Cardiac muscle cell (in vitro differentiated cells and primary cell): ENCODE measurements around the gene MAU2. TPM values are rescaled to one million over a fixed set of nuclear protein-coding genes. Genes with fewer than 3 reads are reported as not detected.
"Not testable (repeated sequence)": the region's sequence is repeated elsewhere in the genome, so short reads cannot be mapped to it uniquely, and the experiment has no call there.

Experiments
- DNase-seq, 2 donors: peaks; one replicate each; pipeline versions ENCODE4 v3.0.0 to v3.0.0-alpha.2; 2010 to 2017; ENCODE audit warnings: low read depth in 1 of 2, low spot score in 1 of 2
- H3K27ac ChIP-seq: fragments of 200-600 bp; sonication (generic); 2 replicates; pipeline ENCODE4 v1.5.1; 2016
- H3K27me3 ChIP-seq: fragments of 200-600 bp; sonication (generic); 2 replicates; pipeline ENCODE4 v1.6.0; 2016; ENCODE audit warnings: control low read depth
- H3K36me3 ChIP-seq: fragments of 200-600 bp; sonication (generic); 2 replicates; pipeline ENCODE4 v1.5.1; 2016; ENCODE audit warnings: control low read depth
- H3K4me1 ChIP-seq: fragments of 200-600 bp; sonication (generic); 2 replicates; pipeline ENCODE4 v1.8.1; 2017; ENCODE audit warnings: low read depth, mild to moderate bottlenecking, mixed run types
- H3K4me3 ChIP-seq: fragments of 200-600 bp; sonication (generic); 2 replicates; pipeline ENCODE4 v1.5.1; 2016; ENCODE audit warnings: mild to moderate bottlenecking
- H3K9me3 ChIP-seq: fragments of 200-600 bp; sonication (generic); 2 replicates; pipeline ENCODE4 v1.5.1; 2017; ENCODE audit warnings: low read depth, mild to moderate bottlenecking, control low read depth
- polyA plus RNA-seq: library from polyadenylated mRNA; unstranded; fragments of >200 nt; fragmentation: Nextera tagmentation; extraction: Ambion mirVana; gene quantifications from 2 replicates; pipeline ENCODE4 v1.2.1, GENCODE V29; 2016
- total RNA-seq: library from RNA; depleted of rRNA; stranded (reverse); fragments of >200 nt; gene quantifications from 2 replicates; pipeline ENCODE4 v1.2.3, GENCODE V29; 2016
- TF ChIP-seq, protein P1 (sequence below): IDR thresholded peaks from 2 replicates; pipeline ENCODE4 v1.5.1; 2012; ENCODE audit warnings: low read depth, mild to moderate bottlenecking, low read length

The MAU2 gene
- total and polyA plus RNA-seq, 2 experiments from 2014 or later, result 43.6 to 78.5 TPM

DNA sequence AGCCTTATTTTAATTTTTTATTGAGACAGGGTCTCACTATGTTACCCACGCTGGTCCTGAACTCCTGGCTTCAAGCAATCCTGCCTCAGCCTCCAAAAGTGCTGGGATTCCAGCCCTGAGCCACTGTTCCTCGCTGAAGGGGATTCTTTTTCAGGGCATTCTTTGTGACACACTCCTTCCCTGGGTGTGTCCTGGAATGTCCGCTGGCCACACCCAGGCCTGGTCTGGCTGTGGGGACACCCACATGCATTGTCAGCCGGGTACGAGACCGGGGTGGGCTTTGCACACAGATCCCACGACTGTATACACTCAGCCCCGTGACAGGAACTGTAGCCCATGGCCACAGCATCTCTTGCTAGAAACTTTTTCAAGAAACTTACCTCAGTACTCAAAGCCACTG lies 50.4 kb downstream of the MAU2 start:
- no peaks in the 10 kb centered on the region for H3K27me3 ChIP-seq
- no peaks in the 10 kb centered on the region for H3K36me3 ChIP-seq
- H3K4me1 ChIP-seq, result no peaks in the 10 kb centered on the region
- no peaks in the 10 kb centered on the region for H3K9me3 ChIP-seq
- TF ChIP-seq, protein P1, sequence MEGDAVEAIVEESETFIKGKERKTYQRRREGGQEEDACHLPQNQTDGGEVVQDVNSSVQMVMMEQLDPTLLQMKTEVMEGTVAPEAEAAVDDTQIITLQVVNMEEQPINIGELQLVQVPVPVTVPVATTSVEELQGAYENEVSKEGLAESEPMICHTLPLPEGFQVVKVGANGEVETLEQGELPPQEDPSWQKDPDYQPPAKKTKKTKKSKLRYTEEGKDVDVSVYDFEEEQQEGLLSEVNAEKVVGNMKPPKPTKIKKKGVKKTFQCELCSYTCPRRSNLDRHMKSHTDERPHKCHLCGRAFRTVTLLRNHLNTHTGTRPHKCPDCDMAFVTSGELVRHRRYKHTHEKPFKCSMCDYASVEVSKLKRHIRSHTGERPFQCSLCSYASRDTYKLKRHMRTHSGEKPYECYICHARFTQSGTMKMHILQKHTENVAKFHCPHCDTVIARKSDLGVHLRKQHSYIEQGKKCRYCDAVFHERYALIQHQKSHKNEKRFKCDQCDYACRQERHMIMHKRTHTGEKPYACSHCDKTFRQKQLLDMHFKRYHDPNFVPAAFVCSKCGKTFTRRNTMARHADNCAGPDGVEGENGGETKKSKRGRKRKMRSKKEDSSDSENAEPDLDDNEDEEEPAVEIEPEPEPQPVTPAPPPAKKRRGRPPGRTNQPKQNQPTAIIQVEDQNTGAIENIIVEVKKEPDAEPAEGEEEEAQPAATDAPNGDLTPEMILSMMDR, result no peak
- no peak overlapping the region for H3K27ac ChIP-seq
- DNase-seq, result no peak
- no peak overlapping the region for H3K4me3 ChIP-seq

DNA sequence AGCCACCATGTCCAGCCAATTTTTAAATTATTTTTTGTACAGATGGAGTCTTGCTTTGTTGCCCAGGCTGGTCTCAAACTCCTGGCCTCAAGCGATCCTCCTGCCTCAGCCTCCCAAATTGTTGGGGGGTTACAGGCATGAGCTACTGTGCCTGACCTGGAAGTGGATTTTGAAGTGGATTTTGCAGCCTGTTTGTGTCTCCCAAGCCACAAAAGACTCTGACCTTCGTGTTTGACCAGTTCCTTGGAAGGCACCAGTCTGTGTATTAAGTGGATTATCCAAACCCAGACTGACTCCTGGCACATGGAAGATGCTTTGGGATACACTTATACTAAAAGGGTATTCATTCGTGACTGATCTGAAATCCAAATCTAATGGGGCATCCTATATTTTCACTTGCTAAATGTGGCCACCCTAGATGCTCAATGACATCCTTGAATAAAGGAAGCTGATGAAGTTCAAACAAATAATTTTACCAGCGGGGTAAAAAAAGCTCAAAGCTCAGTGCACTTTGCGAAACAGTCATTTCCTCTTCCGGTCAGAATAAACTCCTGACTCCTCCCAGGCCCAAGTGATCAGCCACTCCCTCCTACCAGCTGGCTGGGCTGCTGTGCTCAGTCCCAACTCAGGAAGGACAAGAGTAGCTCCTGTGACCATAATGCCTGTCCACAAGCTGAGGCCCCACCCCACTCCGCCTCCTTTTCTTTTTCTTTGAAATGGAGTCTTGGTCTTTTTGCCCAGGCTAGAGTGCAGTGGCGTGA lies 52.2 kb downstream of the MAU2 start:
- peak in 1 of 2 donors; percentile 61 for DNase-seq
- TF ChIP-seq, protein P1, result no peak
- H3K27me3 ChIP-seq, result no peaks in the 10 kb centered on the region

DNA sequence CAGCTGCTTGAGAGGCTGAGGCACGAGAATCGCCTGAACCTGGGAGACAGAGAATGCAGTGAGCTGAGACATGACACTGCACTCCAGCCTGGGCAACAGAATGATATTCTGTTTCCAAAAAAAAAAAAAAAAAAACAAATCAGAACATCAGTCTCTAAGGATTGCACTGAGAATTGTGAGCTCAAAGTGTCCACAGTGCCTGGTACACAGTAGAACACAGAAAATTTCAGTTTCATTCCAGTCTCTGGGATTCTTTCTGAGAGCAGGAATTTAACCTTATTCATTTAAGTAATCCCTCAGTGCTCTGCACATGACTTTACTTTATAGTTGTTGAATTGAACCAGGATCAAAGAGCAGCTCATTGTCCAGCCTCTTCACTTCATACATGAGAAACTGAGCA lies 58.9 kb downstream of the MAU2 start:
- Histone ChIP-seq H3K27ac (no peak overlapping the region), H3K36me3 (no peaks in the 10 kb centered on the region), H3K4me1 (peaks cover 9% of the 10 kb centered on the region), H3K4me3 (no peak overlapping the region), H3K9me3 (no peaks in the 10 kb centered on the region), H3K27me3 (no peaks in the 10 kb centered on the region)
- no peak for DNase-seq
- TF ChIP-seq, protein P1, result no peak

More for the DNA sequence above, 52.2 kb downstream of the MAU2 start:
- Histone ChIP-seq H3K36me3 (no peaks in the 10 kb centered on the region), H3K27ac (no peak overlapping the region), H3K4me1 (peaks cover 6% of the 10 kb centered on the region), H3K9me3 (no peaks in the 10 kb centered on the region), H3K4me3 (no peak overlapping the region)

DNA sequence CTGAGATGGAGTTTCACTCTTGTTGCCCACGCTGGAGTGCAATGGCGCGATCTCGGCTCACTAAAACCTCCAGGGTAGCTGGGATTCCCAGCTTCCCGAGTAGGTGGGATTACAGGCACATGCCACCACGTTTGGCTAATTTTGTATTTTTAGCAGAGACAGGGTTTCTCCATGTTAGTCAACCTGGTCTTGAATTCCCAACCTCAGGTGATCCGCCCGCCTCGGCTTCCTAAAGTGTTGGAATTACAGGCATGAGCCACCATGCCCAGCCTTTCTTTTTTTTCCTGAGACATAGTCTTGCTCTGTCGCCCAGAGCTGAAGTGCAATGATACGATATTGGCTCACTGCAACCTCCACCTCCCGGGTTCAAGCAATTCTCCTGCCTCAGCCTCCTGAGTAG lies 59.7 kb downstream of the MAU2 start:
- not testable (repeated sequence) for H3K27me3 ChIP-seq, H3K9me3 ChIP-seq, H3K36me3 ChIP-seq, H3K27ac ChIP-seq, H3K4me3 ChIP-seq, DNase-seq
- peaks cover 14% of the 10 kb centered on the region for H3K4me1 ChIP-seq

DNA sequence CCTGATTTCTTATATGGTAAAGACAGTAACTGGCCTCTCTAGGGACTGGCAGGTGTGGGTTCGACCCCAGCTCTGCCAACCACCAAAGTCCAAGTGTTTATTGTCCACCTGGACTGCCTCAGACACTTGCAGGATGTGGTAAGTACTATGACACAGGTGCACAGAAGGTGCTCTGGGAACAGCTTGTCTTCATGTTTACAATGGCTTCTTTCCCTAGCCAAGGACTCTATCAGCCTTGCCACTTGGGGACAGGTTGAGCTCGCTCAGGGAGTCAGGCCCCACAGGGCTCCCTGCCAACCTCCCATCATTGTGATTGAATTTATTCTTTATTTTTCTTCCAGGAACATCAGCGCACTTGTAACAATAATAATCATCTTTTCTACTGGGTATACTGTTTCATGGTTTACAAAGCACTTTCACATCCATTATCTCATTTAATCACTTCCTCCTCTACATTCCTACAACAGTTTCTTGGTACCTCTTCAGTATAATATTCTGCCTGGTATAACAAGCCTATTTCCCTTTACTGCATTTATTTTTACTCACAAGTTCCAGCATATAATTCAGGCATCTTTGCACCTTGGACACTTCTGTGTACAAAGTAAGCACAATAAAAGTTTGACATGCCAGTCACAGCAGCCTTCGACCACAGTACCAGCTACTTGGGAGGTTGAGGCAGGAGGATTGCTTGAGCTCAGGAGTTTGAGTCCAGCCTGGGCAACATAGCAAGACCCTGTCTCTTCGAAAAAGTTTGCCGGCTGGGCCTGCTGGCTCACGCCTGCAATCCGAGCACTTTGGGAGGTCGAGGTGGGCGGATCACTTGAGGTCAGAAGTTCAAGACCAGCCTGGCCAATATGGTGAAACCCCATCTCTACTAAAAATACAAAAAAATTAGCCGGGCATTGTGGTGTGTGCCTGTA lies 60.6 kb downstream of the MAU2 start:
- DNase-seq, result no peak
- no peaks in the 10 kb centered on the region for H3K36me3 ChIP-seq
- no peaks in the 10 kb centered on the region for H3K27me3 ChIP-seq
- no peak overlapping the region for H3K4me3 ChIP-seq
- H3K4me1 ChIP-seq, result peaks cover 14% of the 10 kb centered on the region
- no peak overlapping the region for H3K27ac ChIP-seq
- TF ChIP-seq, protein P1, result no peak
- H3K9me3 ChIP-seq, result no peaks in the 10 kb centered on the region

DNA sequence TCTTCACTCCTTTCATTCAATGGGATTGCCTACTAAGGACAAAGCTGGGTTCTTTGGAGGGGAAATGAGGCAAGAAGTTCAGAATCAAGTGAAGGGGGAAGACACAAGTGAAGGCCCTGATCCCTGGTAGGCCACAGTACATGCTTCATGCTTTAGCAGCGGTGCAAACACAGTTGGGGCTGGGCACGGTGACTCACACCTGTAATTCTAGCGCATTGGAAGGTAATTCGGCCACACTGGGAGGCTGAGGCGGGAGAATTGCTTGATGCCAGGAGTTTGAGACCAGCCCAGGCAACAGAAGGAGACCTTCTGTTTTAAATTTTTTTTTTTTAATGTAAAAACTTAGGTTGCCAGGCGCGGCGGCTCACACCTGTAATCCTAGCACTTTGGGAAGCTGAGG lies 61.5 kb downstream of the MAU2 start:
- Histone ChIP-seq H3K27ac (no peak overlapping the region), H3K4me1 (peaks cover 14% of the 10 kb centered on the region), H3K27me3 (no peaks in the 10 kb centered on the region), H3K9me3 (no peaks in the 10 kb centered on the region), H3K4me3 (no peak overlapping the region), H3K36me3 (no peaks in the 10 kb centered on the region)
- DNase-seq, result no peak
- TF ChIP-seq, protein P1, result no peak
